Neural cell (in vitro differentiated cells): ENCODE data around the gene ITGB5. TPM values are rescaled to one million over a fixed set of nuclear protein-coding genes. Genes with fewer than 3 reads are reported as not detected.
"Not testable (repeated sequence)": the region's sequence is repeated elsewhere in the genome, so short reads cannot be mapped to it uniquely, and the experiment has no call there.

Experiments
- H2AFZ ChIP-seq: fragments of 200-600, 300-800 bp; sonication (generic), shearing (Covaris generic); 2 replicates; pipeline ENCODE4 v1.6.0; 2014; ENCODE audit warnings: low read depth, mild to moderate bottlenecking, antibody characterized with exemption, low read length, moderate library complexity
- H3F3A ChIP-seq: fragments of 200-600 bp; shearing (Covaris generic); 2 replicates; pipeline ENCODE4 v1.6.1; 2016; ENCODE audit warnings: mild to moderate bottlenecking, moderate library complexity, mixed read lengths, antibody characterized with exemption, low read length; ENCODE audit not compliant: insufficient read depth, poor library complexity, severe bottlenecking
- H3K27ac ChIP-seq: fragments of 200-600, 300-800 bp; sonication (generic), shearing (Covaris generic); 2 replicates; pipeline ENCODE4 v1.5.1; 2014; ENCODE audit warnings: mild to moderate bottlenecking, low read length, moderate library complexity
- H3K27me3 ChIP-seq: fragments of 300-800, 200-600 bp; sonication (generic), shearing (Covaris generic); 2 replicates; pipeline ENCODE4 v1.6.0; 2014; ENCODE audit warnings: mild to moderate bottlenecking, low read depth, low read length, moderate library complexity; ENCODE audit not compliant: insufficient read depth
- H3K36me3 ChIP-seq: fragments of 300-800, 200-600 bp; sonication (generic), shearing (Covaris generic); 2 replicates; pipeline ENCODE4 v1.5.1; 2014; ENCODE audit warnings: mild to moderate bottlenecking, antibody characterized with exemption, low read length, moderate library complexity; ENCODE audit not compliant: insufficient read depth
- H3K4me2 ChIP-seq: fragments of 300-800, 200-600 bp; sonication (generic), shearing (Covaris generic); 2 replicates; pipeline ENCODE4 v1.6.0; 2014; ENCODE audit warnings: mild to moderate bottlenecking, low read length
- H3K4me3 ChIP-seq: fragments of 300-800, 200-600 bp; sonication (generic), shearing (Covaris generic); 2 replicates; pipeline ENCODE4 v1.5.1; 2014; ENCODE audit warnings: mild to moderate bottlenecking, low read length, moderate library complexity
- H3K79me2 ChIP-seq: fragments of 200-600 bp; shearing (Covaris generic); replicated peaks from 2 replicates; pipeline ENCODE4 v1.6.0; 2014; ENCODE audit warnings: mild to moderate bottlenecking, low read length, moderate library complexity; ENCODE audit not compliant: insufficient read depth
- H3K9ac ChIP-seq: fragments of 300-800, 200-600 bp; sonication (generic), shearing (Covaris generic); 2 replicates; pipeline ENCODE4 v1.6.1; 2016; ENCODE audit warnings: mild to moderate bottlenecking, low read length, mixed read lengths
- H3K9me2 ChIP-seq: fragments of 200-600 bp; shearing (Covaris generic); 2 replicates; pipeline ENCODE4 v1.6.1; 2016; ENCODE audit warnings: mild to moderate bottlenecking, low read length, mixed read lengths; ENCODE audit not compliant: insufficient read depth
- H3K9me3 ChIP-seq: fragments of 200-600, 300-800 bp; sonication (generic), shearing (Covaris generic); 2 replicates; pipeline ENCODE4 v1.6.1; 2016; ENCODE audit warnings: mild to moderate bottlenecking, mixed run types, low read length, moderate library complexity, mixed read lengths
- H4K20me1 ChIP-seq: fragments of 200-600 bp; shearing (Covaris generic); 2 replicates; pipeline ENCODE4 v1.6.1; 2016; ENCODE audit warnings: mild to moderate bottlenecking, mixed run types; ENCODE audit not compliant: insufficient read depth
- EP300 ChIP-seq: fragments of 450-650 bp; conservative IDR thresholded peaks from 2 replicates; pipeline ENCODE4 v1.6.1; 2014; ENCODE audit warnings: antibody characterized with exemption, mild to moderate bottlenecking, moderate library complexity; ENCODE audit not compliant: poor library complexity, severe bottlenecking
- EZH2 ChIP-seq: fragments of 200-600, 300-800 bp; shearing (Covaris generic), sonication (generic); IDR thresholded peaks from 2 replicates; pipeline ENCODE4 v1.6.1; 2014; ENCODE audit warnings: antibody characterized with exemption, low read length, borderline replicate concordance, mild to moderate bottlenecking; ENCODE audit not compliant: insufficient read depth, poor library complexity, severe bottlenecking
- MXI1 ChIP-seq: fragments of 450-650 bp; conservative IDR thresholded peaks from 2 replicates; pipeline ENCODE4 v1.6.1; 2014; ENCODE audit warnings: antibody characterized with exemption, mild to moderate bottlenecking; ENCODE audit not compliant: poor library complexity, severe bottlenecking
- POLR2AphosphoS5 ChIP-seq: IDR thresholded peaks from 2 replicates; pipeline ENCODE4 v1.6.1; 2012
- RAD21 ChIP-seq: fragments of 450-650 bp; conservative IDR thresholded peaks from 2 replicates; pipeline ENCODE4 v1.6.1; 2014; ENCODE audit warnings: antibody characterized with exemption, mild to moderate bottlenecking, moderate library complexity
- REST ChIP-seq: IDR thresholded peaks from 2 replicates; pipeline ENCODE4 v1.6.1; 2012; ENCODE audit warnings: borderline replicate concordance
- SMC3 ChIP-seq: fragments of 450-650 bp; conservative IDR thresholded peaks from 2 replicates; pipeline ENCODE4 v1.6.1; 2014; ENCODE audit warnings: antibody characterized with exemption, mild to moderate bottlenecking, moderate library complexity; ENCODE audit not compliant: poor library complexity
- TAF1 ChIP-seq: IDR thresholded peaks from 2 replicates; pipeline ENCODE4 v1.6.1; 2012; ENCODE audit warnings: low read depth
- polyA plus RNA-seq: library from polyadenylated mRNA; depleted of rRNA; stranded (reverse); fragments of >200 nt; gene quantifications from 2 replicates; pipeline ENCODE4 v1.2.3, GENCODE V29; 2014
- TF ChIP-seq, protein P1 (sequence below): fragments of 450-650 bp; IDR thresholded peaks from 2 replicates; pipeline ENCODE4 v1.5.1; 2014; ENCODE audit warnings: antibody characterized with exemption, mild to moderate bottlenecking, moderate library complexity; ENCODE audit not compliant: poor library complexity, severe bottlenecking

The ITGB5 gene
- polyA plus RNA-seq, 1 donor from 2014 or later = 1.2 TPM

- Histone ChIP-seq H3K27ac (no peak overlapping the region), H2AFZ (no peak overlapping the region), H3K9me2 (no peaks in the 10 kb centered on the region), H3K27me3 (no peaks in the 10 kb centered on the region), H3K79me2 (no peaks in the 10 kb centered on the region), H4K20me1 (no peaks in the 10 kb centered on the region), H3K9ac (no peak overlapping the region), H3K4me2 (no peak overlapping the region), H3K4me3 (no peak overlapping the region), H3K9me3 (no peaks in the 10 kb centered on the region), H3K36me3 (no peaks in the 10 kb centered on the region), H3F3A (no peaks in the 10 kb centered on the region)
- TF ChIP-seq, protein P1, sequence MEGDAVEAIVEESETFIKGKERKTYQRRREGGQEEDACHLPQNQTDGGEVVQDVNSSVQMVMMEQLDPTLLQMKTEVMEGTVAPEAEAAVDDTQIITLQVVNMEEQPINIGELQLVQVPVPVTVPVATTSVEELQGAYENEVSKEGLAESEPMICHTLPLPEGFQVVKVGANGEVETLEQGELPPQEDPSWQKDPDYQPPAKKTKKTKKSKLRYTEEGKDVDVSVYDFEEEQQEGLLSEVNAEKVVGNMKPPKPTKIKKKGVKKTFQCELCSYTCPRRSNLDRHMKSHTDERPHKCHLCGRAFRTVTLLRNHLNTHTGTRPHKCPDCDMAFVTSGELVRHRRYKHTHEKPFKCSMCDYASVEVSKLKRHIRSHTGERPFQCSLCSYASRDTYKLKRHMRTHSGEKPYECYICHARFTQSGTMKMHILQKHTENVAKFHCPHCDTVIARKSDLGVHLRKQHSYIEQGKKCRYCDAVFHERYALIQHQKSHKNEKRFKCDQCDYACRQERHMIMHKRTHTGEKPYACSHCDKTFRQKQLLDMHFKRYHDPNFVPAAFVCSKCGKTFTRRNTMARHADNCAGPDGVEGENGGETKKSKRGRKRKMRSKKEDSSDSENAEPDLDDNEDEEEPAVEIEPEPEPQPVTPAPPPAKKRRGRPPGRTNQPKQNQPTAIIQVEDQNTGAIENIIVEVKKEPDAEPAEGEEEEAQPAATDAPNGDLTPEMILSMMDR = no peak
- TF ChIP-seq MXI1 (no peak), RAD21 (no peak), EZH2 (no peak), TAF1 (no peak), REST (no peak), EP300 (no peak), POLR2AphosphoS5 (no peak), SMC3 (no peak)
Observed at GRCh38 chr3:124783696-124784095, 103.5 kb downstream of the ITGB5 start.

DNA sequence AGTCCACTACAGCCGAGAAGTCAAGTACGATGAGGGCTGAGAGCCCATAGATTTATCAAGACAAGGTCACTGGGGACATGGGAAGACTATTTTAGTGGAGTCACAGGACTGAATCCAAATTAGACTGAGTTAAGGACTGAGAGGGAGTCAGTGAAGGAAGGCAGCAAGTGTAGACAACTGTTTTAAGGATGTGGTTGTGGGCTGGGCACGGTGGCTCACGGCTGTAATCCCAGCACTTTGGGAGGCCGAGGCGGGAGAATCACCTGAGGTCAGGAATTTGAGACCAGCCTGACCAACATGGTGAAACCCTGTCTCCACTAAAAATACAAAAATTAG, 104.8 kb downstream of the ITGB5 start:
- not testable (repeated sequence) for H4K20me1 ChIP-seq, H3K9ac ChIP-seq, H3K27ac ChIP-seq, H3K9me3 ChIP-seq, H2AFZ ChIP-seq, H3K27me3 ChIP-seq, H3K9me2 ChIP-seq, H3K79me2 ChIP-seq, H3K36me3 ChIP-seq, H3F3A ChIP-seq, H3K4me3 ChIP-seq, H3K4me2 ChIP-seq
